GM21529 (cell line): ENCODE measurements around the gene SNCG.
"Not testable (repeated sequence)": the region's sequence is repeated elsewhere in the genome, so short reads cannot be mapped to it uniquely, and the experiment has no call there.

Experiments
- ATAC-seq: cut with Tn5 transposase; IDR thresholded peaks from one replicate; pipeline ENCODE4 v1.9.1; 2021; ENCODE audit not compliant: unreplicated experiment

Gene SNCG

GRCh38 chr10:86958116-86958900 lies at the start of gene SNCG:
SNCG (plus strand) TSS chr10:86958599; CDS start chr10:86958698, 99 bp downstream.
- no peak for ATAC-seq

- no peak for ATAC-seq
Observed at GRCh38 chr10:86914734-86915133, 43.7 kb upstream of the SNCG start.

DNA sequence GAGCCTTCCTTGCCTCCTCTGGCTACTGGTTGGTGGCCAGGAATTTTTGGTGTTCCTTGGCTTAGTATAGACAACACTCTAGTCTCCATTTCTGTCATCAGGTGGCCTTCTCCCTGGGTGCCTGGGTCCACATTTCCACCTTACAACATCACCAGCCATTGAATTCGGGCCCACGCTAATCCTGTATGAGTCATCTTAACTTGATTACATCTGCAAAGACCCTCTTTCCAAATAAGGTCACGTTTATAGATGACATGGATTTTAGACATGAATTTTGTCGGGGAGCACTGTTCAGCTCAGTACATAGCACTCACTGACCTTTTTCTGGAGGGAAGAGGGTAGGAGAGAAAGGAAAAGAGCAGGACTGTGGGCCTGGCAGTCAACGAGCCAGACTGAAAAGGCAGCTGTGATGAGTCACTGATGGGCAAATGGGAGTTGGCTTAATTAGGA lies 40.4 kb upstream of the SNCG start:
- no peak for ATAC-seq

GRCh38 chr10:86922553-86922961 lies 35.8 kb upstream of the SNCG start:
- no peak for ATAC-seq

DNA sequence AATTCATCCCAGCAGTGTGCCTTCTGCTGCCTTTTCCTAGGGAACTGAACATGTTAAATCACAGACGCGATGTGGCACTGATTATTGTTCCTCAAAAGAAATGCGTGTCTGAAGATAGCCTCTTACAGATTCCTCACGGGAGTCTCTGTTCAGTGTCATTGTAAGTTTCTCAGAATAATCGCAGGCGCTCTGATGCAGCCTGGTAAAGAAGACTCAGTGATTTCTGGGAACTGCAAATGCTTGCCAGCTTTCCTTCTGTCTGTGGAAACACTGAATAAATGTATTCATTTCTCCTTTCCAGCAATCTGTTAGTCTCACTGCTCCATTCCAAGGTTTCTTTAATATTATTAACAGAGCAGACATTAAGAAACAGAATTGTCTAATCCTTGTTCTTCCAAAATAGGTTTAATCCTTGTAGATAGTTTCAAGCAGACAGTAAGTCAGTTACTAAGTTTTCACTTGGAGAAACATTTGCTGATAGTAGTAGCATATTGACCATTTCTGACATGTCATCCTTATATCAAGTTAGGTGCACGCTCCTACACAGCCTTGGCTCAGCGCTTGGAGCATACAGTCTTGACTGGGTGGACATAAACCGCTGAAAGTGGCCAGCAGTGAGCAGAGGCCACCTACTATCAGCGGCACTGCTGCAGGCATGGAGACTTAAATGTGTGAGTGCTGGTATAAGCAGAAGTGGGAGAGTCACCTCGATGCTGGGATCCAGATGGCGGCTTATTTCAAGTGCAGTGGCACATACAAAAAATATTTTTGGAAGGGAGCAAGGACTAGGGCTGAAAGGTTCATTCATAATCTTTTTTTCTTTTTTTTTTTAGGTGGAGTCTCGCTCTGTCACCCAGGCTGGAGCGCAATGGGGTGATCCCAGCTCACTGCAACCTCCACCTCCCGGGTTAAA lies 28.7 kb upstream of the SNCG start:
- no peak for ATAC-seq

DNA sequence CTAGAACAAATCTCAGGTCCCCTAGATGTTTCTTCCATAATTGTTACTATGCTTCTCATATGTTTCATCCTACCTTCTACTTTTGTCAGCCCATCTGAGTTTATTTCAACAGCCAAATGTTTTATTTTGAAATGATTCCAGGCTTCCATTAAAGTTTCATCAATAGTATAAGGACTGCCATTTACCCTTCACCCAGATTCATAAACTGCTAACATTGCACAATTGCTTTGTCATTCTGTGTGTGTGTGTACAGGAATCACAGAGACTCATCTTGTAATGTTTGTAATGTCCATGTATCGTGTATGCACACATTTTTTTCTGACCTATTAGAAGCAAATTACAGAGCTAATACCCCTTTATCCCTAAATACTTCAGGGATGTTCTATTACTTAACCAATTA lies 26.5 kb upstream of the SNCG start:
- no peak for ATAC-seq

- ATAC-seq = no peak
Observed at GRCh38 chr10:86932674-86933073, 25.7 kb upstream of the SNCG start.

DNA sequence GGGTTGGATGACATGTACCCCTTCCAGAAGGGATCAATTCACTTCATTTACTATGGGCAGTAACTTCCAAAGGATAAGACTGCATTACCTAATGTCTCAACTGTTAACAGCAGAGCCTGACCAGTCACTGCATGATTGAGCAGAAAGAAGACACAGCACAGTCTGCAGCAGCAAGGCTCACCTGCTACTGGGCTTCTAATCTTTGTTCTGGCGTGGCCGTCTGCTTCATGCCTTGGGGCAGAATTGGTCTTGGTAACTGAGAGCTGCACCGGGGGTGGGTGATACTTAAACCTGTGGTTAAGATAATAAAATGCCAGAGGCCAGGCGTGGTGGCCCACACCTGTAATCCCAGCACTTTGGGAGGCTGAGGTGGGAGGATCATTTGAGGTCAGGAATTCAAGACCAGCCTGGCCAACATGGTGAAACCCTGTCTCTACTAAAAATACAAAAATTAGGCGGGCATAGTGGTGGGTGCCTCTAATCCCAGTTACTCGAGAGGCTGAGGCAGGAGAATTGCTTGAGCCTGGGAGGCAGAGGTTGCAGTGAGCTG lies 24.2 kb upstream of the SNCG start:
- not testable (repeated sequence) for ATAC-seq

DNA sequence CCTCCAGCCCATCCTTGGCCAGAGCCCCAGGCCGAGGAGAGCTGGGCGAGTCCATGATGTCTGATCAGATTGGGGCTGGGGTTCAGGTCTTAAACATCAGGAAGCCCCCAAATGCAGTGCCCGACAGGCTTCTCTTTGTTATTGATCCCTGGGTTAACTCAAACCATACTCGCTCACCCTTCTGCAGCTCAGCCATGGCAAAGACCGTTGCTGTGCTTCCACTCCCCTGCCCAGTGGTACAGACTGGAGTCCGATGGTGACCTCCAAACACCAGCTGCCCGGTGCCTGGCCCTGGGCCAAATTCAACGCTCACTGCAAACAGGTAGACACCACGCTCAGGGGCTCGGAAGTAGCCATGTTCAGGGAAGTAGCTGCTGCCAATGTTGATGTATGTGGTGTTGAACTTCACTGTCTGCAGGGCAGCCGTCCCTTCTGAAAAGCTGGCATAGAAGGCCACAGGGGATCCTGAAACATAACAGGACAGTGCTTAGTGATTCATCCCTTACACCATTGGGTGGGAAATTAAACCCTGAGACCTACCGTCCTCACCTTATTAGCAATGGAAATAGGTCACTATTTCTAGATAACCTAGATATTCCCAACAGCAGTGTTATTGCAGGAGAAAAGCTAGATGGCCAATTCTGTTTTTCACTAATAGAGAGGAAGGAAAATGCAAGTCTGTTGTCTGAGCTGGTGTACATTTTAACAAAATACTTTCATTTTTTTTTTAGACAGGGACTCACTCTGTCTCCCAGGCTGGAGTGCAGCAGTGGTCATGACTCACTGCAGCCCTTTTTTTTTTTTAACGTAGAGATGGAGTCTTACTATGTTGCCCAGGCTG lies 21.5 kb upstream of the SNCG start:
- ATAC-seq = no peak

GRCh38 chr10:86937502-86938154 lies 20.8 kb upstream of the SNCG start:
- ATAC-seq = no peak

- ATAC-seq = no peak
Observed at GRCh38 chr10:86938260-86938659, 20.1 kb upstream of the SNCG start.

GRCh38 chr10:86940076-86940475 lies 18.3 kb upstream of the SNCG start:
- ATAC-seq = not testable (repeated sequence)

DNA sequence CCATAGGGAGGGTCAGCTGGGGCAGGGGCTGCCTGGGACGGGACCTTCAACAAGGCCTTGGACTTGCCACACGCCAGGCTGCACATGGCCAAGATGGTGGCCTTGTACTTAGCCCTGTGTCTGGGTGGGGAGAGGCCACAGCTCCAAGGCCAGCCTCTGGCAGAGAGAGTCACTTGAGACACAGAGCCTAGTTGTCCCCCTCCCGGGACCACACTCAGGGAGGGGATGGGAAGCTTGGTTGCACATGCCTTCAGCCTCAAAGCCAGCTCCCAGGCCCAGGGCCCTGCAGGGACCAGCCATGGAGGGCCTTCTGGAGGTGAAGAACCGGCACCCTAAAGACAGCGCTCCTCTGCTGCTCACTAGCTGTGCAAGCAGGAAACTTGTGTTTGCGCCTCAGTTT lies 17.7 kb upstream of the SNCG start:
- ATAC-seq = no peak

DNA sequence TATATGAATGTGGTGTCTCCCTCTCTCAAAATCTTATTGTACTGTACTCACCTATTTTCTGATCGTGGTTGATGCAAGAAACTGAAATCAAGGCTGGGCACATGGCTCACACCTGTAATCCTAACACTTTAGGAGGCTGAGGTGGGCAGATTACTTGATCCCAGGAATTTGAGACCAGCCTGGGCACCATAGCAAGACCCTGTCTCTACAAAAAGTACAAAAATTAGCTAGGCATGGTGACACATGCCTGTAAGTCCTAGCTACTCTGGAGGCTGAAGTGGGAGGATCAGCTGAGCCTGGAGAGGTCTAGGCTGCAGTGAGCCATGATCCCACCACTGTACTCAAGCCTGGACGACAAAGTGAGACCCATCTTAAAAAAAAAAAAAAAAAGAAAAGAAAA lies 17.0 kb upstream of the SNCG start:
- ATAC-seq = no peak

DNA sequence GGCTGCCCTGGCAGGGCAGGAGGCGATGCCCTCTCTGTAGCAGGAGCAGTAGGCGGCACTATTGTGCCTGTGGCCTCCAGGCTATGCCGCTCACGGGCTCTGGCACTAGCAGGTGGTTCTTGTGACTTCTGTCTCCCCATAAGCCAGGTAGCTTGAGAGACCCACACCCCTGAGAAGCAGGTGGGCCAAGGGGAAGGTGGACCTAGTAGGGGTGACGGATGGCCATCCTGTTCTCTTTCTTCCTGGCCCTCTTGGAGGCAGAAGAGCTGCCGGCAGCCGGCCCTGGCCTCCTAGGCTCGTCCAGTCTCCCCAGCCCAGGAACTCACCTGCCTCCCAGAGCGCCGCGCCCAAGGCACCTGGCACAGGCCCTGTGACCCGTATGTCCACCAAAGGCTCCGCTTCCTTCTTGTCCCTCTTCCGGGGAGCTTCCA lies 16.4 kb upstream of the SNCG start:
- ATAC-seq = no peak

GRCh38 chr10:86942441-86943315 lies 15.7 kb upstream of the SNCG start:
- no peak for ATAC-seq

DNA sequence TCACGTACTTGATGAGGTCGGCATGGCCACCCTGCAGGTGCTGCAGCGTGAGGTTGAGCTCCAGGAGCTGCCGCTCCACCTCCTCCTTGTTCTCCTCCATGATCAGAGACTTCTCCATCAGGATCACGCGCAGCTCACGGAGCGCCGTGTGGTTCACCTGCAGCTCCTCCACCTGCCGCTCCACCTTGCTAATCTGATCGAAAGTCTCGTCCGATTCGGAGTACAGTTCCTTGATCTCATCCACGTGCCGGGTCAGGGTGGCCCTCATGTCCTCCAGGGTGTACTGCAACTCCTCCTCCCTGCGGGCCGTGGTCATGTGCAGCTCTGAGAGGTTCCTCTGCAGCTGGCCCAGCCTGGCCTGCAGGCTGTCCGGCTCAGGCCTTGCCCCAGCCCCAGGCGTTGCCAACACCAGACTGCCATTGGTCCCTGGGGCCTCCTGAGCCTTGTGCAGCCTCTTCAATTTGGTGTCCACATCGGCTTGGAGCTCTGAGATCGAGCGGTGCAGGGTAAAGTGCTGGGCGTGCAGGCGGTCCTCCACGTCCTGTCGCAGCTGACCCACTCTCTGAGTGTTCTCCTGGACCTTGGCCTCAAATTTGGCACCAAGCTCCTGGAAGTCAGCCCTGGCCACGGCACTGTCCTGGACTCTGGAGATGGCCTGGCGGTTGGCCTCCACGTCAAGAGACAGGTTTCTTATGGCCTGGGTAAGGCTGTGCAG lies 14.9 kb upstream of the SNCG start:
- ATAC-seq = no peak

DNA sequence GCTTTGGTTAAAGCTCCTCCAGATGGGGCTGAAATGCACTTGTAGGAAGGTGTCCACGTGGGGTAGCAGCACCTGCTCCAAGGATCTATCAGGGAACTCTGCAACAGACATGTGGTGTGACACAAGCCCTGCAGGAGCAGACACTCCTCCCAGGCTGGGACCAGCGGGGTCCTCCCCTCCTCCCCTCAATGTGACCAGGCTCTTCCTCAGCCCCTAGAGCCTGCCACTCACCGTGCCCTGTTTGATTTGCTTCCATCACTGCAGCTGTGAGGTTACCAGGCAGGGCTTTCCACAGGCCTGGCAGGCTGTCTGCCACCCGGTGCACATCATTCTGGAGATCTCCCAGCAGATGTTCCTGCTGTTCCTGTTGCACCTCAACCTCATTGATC lies 14.4 kb upstream of the SNCG start:
- no peak for ATAC-seq

DNA sequence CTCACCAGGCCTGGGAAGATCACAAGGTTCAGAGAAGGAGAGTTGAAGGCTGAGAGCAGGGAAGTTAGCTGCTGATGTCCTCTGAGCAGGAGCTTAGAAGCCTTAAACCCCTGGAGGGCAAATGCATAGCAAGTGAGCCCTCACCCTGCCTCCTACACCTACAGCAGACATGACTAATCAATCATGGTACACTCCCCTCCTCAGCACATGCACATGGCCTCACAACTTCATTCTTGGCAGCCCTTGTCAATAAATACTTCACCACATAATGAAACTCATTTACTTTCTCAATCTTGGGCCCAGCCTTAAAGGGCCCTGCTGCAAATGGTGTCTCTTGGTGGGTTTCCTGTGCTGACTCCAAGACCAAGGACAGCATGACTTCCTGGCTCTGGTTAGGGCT lies 13.9 kb upstream of the SNCG start:
- no peak for ATAC-seq
